Stimulated activated CD8-positive, alpha-beta memory T cell treated with anti-CD3 and anti-CD28 coated beads, Interleukin-4, amount 100 ng/mL, for 4 hours (primary cell): Measurements from ENCODE around the gene LEAP2.
A peak's percentile ranks its signal among the peaks of the same experiment; 100 is the strongest.
"Not testable (repeated sequence)": the region's sequence is repeated elsewhere in the genome, so short reads cannot be mapped to it uniquely, and the experiment has no call there.

Source experiments
- DNase-seq, 2 donors: peaks; one replicate each; pipeline ENCODE4 v3.0.0-alpha.2; 2020; ENCODE audit warnings: low read depth in 2 of 2, low spot score in 1 of 2

The LEAP2 gene

GRCh38 chr5:132840313-132840712 lies 33.2 kb upstream of the LEAP2 start:
- DNase-seq, result no peak

GRCh38 chr5:132840896-132841295 lies 32.6 kb upstream of the LEAP2 start:
- no peak for DNase-seq

- no peak for DNase-seq
These were observed 32.2 kb upstream of the LEAP2 start for GRCh38 chr5:132841305-132841704.

- DNase-seq, result no peak
These were observed 25.2 kb upstream of the LEAP2 start for GRCh38 chr5:132848270-132848669.

GRCh38 chr5:132849347-132849746 lies 24.1 kb upstream of the LEAP2 start:
- DNase-seq, result no peak

- no peak for DNase-seq
These were observed 23.4 kb upstream of the LEAP2 start for GRCh38 chr5:132850066-132850465.

- DNase-seq, result no peak
These were observed 20.1 kb upstream of the LEAP2 start for GRCh38 chr5:132853323-132853722.

GRCh38 chr5:132853790-132854189 lies 19.7 kb upstream of the LEAP2 start:
- DNase-seq, result no peak

- no peak for DNase-seq
These were observed 19.2 kb upstream of the LEAP2 start for GRCh38 chr5:132854301-132854700.

GRCh38 chr5:132854992-132855391 lies 18.5 kb upstream of the LEAP2 start:
- not testable (repeated sequence) for DNase-seq

- DNase-seq, result no peak
These were observed 17.5 kb upstream of the LEAP2 start for GRCh38 chr5:132856011-132856410.

GRCh38 chr5:132859889-132860437 lies 13.5 kb upstream of the LEAP2 start:
- no peak for DNase-seq

GRCh38 chr5:132860742-132861141 lies 12.7 kb upstream of the LEAP2 start:
- DNase-seq, result no peak

- no peak for DNase-seq
These were observed 7.7 kb upstream of the LEAP2 start for GRCh38 chr5:132865668-132866341.

- peak; percentile 72 to 86 for DNase-seq
These were observed 7.0 kb upstream of the LEAP2 start, which contains the start of the genes GDF9 and UQCRQ for GRCh38 chr5:132866342-132867045. Gene GDF9, minus strand, starts transcription at chr5:132866469. Its CDS starts 1,936 bp downstream, at chr5:132864533. Gene UQCRQ, plus strand, starts transcription at chr5:132866642. Its CDS starts 240 bp downstream, at chr5:132866882.

- DNase-seq, result no peak
These were observed 6.4 kb upstream of the LEAP2 start for GRCh38 chr5:132867046-132867451.

- DNase-seq, result no peak
These were observed 4.7 kb upstream of the LEAP2 start for GRCh38 chr5:132868754-132869153.

GRCh38 chr5:132870801-132871200 lies 2.7 kb upstream of the LEAP2 start:
- no peak for DNase-seq

- no peak for DNase-seq
These were observed 1.8 kb upstream of the LEAP2 start for GRCh38 chr5:132871459-132872284.

GRCh38 chr5:132872788-132873118 lies 715 bp upstream of the LEAP2 start:
- no peak for DNase-seq

- DNase-seq, result no peak
These were observed 433 bp downstream of the LEAP2 start for GRCh38 chr5:132873930-132874271.
